AG20443 (cell line): ENCODE measurements around the gene TUFT1.
A peak's percentile ranks its signal among the peaks of the same experiment; 100 is the strongest.

Source experiments
- DNase-seq: peaks from one replicate; pipeline ENCODE4 v3.0.0; 2012; ENCODE audit warnings: low spot score, mixed read lengths

The TUFT1 gene

DNA sequence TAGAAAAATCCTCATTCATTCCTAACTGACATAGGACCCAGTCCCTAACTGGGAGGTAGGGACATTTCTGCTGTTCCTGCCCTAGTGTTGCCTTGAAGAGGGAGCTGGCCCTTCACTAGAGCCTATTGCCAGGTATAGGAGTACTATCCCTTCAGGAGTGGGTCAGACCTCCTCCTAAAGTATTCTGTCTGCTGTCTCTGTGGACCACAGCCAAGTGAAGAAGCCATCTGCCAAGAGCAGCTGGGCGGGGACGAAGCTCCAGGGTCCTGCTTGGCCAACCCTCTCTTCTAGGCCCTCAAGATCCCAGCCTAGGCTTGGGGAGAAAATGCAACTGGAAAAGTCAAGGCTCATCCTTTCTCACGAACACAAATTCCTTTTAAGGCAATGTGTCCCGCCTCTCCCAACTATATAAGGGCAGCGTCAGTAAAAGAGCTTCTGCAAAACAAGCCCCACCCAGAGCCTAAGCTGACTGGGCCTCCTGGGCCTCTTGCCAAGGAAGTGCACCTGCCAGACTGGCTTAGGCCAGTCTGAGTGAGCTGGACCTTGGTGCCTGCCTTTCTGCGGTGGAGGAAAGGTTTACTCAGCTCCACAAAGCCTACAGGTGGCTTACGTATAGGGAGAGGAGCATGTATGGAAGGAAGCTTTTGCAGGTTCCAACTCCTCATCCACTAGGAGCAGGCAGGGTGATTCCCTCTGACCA is 638 bp upstream of the TUFT1 start:
- peak; percentile 72 for DNase-seq

DNA sequence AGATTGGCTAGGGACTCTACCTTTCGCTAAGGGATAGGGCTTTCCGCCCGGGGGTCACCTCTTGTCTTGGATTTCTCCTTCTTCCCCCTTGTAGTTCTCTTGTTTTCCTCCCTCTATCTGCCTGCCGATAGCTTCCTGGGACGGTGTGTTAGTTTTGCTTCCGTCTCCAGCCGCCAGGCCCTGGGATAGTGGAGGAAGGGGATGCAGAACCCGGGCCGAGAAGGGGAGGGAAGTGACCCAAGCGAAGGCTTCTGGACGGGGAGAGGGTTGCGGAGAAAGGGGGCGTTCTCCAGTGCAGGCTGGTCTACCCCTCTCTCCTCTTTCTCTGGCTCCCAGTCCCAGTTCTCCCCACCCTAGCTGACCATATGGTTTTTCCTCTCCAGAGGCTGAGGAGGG is 871 bp downstream of the TUFT1 start:
- DNase-seq = no peak

DNA sequence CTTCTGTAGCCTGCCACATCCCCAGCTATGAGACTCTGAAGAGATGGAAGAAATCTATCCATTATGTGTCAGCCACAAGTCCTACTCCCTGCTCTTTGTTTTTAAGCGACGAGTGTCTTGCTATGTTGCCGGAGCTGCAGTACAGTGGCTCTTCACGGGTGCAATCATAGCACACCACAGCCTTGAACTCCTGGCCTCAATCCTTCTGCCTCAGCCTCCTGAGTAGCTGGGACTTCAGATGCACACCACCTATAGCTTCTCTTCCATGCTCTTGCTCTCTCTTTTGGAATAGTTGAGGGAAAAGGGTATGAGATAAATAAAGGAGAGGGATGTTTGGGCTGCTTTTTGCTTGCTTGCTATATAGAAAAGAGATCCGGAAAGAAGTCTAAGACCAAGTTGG is 1.6 kb downstream of the TUFT1 start:
- DNase-seq = no peak

DNA sequence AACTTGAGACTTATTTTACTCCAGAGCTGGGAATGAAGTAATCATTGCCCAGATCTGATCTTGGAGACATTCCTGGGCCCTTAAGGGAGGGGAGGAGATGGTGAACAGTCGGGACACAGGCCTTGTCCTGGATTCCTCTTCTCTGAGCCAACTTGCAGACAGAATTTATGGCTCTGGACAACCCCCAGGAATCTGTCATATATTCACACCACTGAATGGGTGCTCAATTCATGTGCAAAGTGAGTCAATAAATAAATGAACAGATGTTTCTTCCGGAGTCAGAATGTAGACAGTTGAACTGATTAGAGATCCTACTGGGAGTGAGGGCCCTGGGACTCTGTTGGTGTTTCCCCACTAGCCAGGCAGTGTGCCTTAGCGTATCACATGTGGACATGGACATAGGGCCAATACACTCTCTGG is 2.6 kb downstream of the TUFT1 start:
- DNase-seq = peak; percentile 74

DNA sequence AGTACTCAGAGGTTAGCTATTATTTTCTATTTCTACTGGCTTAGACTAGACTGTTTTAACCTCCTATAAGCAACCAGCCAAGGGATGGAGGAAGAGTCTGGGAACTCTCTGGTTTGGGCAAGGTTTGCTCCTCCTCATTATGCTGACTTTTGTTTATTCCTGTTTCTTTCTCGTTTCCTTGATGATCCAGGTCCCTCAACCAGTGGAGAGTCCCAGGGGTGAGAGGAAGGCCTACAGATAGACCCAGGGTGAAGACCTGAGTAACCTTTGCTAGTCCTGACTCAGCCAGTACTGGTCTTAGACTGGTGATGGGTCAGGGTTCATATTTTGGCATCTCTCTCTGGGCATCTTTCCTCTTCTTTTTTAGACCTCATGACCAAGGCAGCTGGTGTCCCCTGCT is 5.4 kb downstream of the TUFT1 start:
- DNase-seq = no peak

DNA sequence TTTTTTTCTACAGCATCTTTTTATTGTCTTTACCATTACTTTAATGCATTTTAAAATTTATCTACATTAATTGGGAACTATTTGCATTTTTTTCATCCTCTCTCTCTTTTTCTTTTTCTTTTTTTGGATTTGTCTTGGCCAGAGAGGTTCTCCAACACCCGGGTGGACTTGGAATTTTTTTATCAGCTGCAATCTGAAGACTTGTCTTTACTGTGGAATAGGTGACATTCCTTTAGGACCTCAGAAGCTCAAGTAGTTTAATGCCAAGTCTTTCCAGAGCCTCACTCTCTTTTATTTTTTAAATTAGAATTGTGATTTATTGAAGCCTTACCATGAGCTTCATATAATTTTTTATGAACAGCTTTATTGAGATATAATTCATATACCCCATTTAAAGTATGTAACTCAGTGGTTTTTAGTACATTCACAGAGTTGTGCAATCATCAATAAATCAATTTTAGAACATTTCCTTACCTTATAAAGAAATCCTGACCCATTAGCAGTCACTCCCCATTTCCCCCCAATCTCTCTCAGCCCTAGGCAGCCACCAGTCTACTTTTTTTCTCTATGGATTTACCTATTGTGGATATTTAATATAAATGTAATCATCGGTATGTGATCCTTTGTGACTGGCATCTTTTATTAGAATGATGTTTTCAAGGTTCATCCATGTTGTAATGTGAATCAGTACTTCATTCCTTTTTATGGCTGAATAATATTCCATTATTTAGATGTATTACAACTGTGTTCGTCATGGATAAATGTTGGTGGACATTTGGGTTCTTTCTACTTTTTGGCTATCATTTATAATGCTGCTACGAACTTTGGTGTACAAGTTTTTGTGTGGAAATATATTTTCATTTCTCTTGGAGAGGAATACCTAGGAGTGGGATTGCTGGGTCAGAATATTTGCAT is 6.2 kb downstream of the TUFT1 start:
- no peak for DNase-seq

DNA sequence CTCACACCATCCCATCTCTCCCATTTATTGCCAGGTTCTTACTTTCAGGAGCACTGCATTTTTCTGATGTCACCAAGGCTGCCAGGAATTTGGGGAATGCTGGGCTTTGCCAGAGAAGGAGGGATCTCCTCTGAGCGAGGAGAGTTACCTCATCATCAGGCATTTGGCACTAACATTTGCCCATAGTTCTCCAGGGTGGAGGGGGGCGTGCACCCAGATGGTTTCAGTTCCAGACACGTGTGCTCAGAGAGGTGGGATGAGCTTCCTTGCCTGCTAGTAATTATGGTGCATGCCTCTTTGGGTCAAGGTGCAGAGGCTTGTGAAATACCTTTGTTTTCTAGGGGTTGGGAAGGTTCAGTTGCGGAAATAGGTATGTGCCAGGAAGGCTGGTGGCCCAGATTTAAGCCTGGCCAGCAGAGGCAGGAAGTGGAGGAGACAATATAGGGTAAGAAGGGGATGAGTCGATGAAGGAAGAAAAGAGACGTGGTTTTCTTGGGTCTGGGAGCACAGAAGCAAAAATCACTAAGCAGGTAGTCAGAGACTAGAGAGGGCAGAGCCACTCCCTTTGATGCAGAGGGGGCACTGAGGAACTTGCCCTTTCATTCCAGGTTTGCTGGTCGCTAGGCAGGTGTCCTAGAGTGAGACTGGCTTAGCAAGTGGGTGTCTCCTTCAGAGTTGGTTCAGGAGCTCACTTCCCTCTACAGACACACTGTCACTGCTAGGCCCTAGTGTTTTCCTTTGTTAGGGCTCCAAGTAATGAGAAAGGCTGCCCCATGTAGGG is 7.2 kb downstream of the TUFT1 start:
- peak; percentile 96 for DNase-seq

DNA sequence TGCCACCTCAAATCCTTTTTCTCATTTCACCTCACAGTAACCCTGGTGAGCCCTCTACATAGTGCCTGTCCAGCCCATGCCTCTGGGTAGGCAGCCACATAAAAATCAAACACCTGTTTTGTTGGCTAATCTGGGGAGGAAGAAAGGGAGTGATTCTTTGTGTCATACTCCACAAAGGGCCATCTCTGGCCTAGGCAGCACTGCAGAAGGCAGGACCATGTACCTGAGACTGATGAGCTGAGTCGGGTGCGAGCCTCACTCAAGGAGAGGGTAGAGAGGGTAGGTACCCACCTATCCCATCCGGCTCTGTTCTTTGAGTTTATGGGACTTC is 7.8 kb downstream of the TUFT1 start:
- no peak for DNase-seq

DNA sequence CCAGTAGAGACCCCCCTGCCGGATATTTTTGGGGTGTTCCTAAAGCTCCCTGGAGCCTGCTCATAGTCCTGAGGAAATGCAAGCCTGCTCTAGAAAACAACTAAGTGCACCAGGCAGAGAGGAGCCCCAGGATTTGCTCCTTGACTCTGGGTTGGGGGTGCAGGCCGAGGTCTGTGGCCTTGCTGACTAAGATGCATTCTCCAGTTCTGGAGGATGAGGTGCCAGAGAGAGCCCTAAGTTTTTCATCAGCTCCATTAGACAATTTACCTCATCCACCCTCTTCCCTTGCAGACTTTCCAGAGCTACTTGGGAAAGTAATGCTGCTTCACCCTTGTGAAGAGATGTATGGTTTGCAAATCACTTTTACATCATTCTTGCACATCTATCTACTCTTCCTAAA is 9.1 kb downstream of the TUFT1 start:
- DNase-seq = no peak

DNA sequence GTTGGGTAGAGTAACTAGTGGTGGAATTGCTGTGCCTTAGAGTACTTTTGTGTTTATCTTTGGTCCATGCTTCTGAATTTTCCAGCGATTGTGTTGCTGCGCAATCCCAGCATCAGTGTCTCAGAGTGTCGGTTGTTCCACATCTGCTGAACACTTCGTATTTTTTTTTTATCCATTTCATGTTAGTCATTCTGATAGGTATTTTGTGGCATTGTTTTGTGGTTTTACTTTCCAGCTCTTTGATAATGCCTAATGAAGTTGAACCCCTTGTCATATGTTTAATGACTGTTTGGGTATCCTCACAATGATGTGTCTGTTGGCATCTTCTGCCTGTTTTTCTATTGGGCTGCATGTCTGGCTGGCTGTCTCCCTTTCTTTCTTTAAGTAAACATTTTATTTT is 13.6 kb downstream of the TUFT1 start:
- peak; percentile 33 for DNase-seq

DNA sequence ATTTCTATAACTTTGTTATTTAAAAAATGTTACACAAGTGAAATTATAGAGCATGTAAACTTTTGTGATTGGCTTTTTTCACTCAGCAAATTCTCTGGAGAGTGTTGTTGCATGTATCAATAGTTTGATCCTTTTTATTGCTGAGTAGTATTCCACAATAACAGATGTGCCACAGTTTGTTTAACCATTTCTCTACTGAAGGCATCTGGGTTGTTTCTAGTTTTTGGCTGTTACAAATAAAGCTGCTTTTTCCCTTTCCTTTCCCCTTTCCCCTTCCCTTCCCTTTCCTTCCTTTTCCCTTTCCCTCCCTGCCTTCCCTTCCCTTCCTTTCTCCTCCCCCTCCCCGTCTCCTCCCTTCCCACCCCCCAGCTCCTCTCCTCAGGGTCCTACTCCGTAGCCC is 15.9 kb downstream of the TUFT1 start:
- DNase-seq = no peak

DNA sequence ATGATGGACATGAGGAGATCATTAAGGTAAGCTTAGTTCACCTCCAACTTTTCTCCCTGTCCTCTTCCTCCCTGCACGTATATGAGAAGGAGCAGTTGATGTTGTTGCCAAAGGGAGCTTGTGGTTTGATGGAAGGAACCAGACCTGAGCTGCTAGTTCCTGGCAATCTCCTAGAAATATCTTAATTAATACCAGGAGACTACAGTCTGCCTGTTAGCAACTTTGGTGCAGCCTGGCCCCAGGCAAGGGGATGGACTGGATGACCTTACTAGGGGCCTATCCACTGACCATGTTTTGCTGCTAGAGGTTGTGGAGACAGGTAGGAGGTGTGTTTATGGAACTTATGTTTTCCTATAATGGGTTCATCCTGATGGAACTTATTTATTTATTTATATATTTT is 22.6 kb downstream of the TUFT1 start:
- no peak for DNase-seq

DNA sequence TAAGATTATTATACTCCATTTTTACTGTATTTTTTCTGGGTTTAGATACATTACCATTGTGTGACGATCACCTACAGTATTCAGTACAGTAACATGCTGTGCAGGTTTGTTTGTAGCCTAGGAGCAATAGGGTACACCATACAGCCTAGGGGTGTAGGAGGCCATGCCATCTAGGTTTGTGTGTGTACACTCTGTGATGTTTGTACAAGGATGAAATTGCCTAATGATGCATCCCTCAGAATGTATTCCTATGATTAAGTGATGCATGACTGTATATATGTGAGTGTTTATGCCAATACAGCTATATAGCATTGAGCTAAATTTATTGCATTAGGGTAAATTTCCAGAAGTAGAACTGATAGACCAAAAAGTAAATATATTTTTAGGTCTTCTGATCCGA is 23.3 kb downstream of the TUFT1 start:
- DNase-seq = no peak

DNA sequence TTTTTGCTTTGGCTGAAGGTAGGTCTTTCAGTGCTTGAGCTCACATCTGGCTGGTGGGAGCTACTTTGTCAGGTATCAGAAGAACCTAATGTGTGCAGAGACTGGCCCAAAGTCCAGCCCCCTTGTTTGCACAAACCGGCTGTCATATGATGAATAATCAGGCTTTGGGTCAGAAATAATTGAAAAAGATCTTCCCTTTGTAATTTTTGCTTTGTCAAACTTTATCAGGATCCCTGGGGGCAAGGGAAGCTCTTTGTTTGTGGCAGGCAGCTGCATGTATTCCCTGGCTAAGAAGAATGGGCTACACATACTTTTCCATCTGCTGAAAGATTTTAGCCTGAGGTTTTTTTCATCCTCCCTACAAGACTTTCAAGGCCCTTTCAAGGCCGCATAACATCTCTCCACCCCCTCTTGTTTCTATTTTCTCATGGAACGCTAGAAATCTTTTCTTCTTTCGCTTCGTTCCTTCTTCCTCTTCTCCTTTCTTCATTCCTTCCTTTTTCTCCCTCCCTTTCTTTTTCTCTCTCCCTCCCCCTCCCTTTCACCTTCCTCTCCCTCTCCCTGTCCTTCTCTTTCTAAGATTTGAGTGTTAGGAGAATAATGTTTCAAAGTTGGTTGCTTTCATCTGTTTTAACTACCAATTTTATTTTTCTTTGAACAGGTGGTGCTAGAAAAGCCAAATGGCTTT is 25.5 kb downstream of the TUFT1 start:
- DNase-seq = no peak

DNA sequence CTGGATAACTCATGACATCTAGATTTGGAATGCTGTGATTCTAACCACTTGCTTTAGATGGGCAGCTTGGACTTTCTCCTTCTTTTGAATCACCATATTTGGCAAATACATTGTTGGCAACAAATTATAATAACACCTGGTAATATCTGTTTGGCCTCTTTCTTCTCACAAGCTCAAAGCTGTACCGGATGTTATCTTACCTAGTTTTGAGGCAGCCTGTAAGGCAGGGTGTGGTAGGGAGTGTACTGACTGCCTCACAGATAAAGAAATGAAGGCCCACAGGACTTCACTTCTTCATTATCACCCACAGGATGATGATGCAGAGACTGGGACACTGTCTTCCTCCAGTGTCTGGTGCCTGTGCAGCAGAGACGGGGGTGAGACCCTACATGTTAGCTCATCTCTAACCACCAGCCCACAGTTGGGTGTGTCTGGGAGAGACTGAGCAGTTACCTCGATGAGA is 28.5 kb downstream of the TUFT1 start:
- DNase-seq = no peak

DNA sequence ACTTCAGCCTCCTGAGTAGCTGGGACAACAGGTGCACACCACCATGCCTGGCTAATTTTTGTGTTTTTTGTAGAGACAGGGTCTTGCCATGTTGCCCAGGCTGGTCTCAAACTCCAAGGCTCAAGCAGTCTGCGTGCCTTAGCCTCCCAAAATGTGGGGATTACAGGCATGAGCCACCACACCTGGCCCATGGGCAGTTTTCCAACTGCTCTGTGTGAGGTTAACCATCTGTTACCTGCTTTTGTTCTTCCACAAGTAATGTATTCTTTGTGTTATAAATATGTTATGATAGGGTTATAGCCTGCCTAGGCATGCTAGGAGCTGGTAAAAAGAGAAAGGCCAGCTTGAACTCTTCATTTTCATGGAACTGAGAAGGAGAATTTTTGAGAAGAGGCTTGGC is 30.7 kb downstream of the TUFT1 start:
- DNase-seq = no peak

DNA sequence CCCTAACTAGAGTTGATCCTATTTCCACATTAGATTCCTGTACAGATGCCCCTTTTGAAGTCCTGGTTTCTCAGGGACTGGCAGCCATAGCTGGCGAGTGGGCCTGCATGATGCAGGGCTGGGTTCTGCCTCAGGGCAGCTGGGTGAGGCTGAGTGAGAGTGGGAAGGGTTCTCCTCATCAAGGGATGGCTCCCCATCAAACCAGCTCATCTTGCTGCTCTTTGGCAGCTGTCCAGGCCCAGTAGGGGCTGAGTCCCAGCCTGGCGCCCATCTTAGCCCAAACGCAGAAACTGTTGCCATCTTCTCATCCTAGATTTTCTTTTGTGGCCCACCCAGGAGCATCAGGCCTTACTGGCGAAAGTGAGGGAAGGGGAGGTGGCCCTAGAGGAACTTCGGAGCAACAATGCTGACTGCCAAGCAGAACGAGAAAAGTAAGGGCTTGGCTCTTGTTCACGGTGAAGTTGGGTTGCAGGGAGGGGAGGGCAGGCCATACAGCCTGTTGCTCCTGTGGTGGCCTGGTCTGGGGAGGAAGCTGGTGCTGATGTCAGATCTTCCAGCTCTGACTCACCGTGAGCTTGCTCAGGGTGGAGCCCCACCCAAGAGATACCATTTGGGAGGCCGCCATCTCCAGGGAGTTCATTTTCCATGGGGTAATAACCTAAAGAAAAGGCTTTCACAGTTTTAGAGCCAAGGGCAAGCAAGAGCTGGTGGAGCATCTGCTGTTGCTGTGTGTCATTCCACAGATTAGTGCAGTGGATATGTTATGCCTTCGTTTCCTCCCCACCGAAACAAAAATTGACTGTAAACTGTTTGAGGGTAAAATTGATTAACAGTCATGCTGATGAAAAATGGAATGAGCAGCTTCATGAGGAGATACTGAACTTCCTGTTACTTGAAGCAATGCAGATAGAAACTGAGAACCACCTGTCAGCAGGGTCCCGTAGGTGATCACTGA is 34.7 kb downstream of the TUFT1 start:
- peak; percentile 93 for DNase-seq

DNA sequence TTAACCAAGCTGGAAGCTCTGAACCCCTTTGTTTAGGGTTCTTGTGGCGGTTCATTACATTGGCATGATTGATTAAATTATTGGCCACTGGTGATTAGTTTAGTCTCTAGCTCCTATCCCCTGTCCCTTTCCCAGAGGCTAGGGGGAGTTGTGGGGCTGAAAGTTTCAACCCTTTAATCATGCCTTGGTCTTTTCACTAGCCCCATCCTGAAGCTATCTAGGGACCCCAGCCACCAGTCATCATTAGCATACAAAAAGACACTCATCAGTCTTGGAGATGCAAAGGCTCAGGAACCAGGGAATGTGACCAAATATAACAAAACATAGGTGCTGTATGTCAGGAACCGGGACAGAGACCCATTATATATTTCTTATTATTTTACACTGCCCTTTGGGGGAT is 37.1 kb downstream of the TUFT1 start:
- DNase-seq = no peak

DNA sequence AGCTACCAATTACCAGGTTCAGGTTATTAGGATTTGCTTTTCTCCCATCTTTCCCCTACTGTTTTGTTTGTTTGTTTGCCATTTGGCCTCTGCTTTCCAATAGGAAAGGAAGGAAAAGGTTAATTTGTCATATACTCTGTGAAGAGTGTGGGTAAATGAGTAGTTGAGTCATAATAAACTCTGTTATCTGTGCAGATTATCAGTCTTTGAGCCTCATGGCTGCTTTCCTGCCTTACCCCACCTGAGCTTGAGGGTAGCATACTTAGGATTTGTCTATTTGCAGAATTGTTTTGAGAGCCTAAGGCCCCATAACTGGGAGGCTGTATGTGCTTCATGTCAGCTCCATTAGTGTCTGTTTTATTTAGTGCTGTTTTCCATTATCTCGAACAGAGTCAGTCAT is 38.8 kb downstream of the TUFT1 start:
- no peak for DNase-seq

DNA sequence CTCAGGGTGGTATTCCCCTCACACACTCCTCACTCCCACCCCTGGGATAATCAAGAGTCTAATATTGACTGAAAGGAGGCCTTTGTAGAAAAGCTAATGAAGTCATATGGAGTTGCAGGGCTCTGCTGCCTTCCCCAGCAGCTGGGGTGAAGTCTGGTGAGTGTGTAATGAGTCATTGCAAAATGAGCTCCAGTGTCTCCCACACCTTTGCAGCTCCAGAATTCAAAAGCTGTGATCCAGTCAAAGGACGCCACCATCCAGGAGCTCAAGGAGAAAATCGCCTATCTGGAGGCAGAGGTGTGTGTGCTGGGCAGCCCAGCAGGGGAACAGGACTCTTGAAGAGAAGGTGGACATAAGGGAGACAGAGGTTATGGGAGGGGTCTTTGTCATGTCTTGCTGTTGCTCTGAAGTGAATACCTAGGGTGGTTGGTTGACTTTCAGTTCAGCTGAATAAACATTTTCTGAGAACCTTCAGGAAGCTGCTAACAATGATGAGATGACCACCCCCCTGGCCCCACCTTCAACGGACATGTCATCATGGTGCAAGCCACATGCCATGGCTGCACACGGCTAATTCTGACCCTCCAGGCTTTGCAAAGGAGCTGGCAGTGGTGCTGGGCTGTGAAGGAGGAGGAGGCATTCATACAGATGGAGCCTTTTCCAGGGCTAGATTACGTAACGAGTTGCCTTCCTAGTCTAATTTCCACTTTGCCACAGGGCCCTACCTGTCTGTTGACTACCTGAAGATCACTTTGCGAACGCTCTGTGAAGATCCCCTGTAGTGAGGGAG is 39.5 kb downstream of the TUFT1 start:
- DNase-seq = peak; percentile 51
